Lower leg skin (tissue), 4 donors: ENCODE measurements around the gene EIF5. TPM values are rescaled to one million over a fixed set of nuclear protein-coding genes. Genes with fewer than 3 reads are reported as not detected.

Experiments
- DNase-seq, 2 donors: peaks; one replicate each; pipeline ENCODE4 v3.0.0-alpha.2; 2019; ENCODE audit warnings: low spot score in 2 of 2
- H3K4me3 ChIP-seq: fragments of 200-600 bp; sonication (generic); 2 replicates; pipeline ENCODE4 v1.5.1; 2017; ENCODE audit warnings: mild to moderate bottlenecking, low read depth; ENCODE audit not compliant: poor library complexity, severe bottlenecking
- POLR2A ChIP-seq, 2 donors: fragments of 450-650 bp; IDR thresholded peaks; one replicate each; pipeline ENCODE4 v1.6.1; 2016 to 2017; ENCODE audit warnings: antibody characterized with exemption in 2 of 2, mild to moderate bottlenecking in 1 of 2, moderate library complexity in 1 of 2
- WGBS, 2 donors: methylation state at CpG; one replicate each; pipeline ENCODE4 v1.1.5; 2018; 5-methylcytosine and 5-hydroxymethylcytosine counted together
- intact Hi-C: fragments of 100-400 bp; cut with DNase I; formaldehyde crosslinking; loops from one replicate; pipeline ENCODE4 v1.15.0; 2023; ENCODE audit warnings: low total_unique reads
- total RNA-seq, 4 donors: library from RNA; depleted of rRNA; stranded (reverse); fragments of >200 nt; gene quantifications; one replicate each; pipeline ENCODE4 v1.1.0, GENCODE V29; 2016
- TF ChIP-seq, protein P1 (sequence below), 3 donors: fragments of 450-650 bp; IDR thresholded peaks; one replicate each; pipeline ENCODE4 v1.5.1; 2016; ENCODE audit warnings: antibody characterized with exemption in 3 of 3, mild to moderate bottlenecking in 3 of 3, moderate library complexity in 2 of 3

Gene EIF5
- total RNA-seq, 4 donors from 2014 or later, result 125 to 168 (median 131) TPM

DNA sequence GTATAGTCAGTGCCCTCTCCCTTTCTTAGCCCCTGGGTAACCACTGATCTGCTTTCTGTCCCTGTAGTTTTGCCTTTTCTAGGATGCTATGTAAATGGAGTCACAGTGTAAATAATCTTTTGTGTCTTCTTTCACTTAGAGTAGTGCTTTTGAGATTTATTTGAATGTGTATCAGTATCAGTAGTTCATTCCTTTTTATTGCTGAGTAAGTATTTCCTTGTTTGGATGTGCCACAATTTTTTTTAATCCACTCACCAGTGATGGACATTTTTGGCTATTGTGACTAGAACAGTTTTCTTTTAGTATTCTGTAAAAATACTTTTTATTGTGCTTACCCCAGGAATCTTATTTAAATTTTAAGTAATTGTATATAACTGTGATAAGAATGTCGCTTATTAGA is 54.6 kb downstream of the EIF5 start:
- peak in 1 of 2 donors; percentile 6 for DNase-seq
- intact Hi-C loops, result loop anchor here (5.0 kb wide), 1 partner anchor 51 kb away; no protein-coding TSS in a partner anchor
- no peak overlapping the region for H3K4me3 ChIP-seq
- WGBS, 2 donors, result 97 to 100% methylated on average over 1 of the region's 1 CpG
- TF ChIP-seq POLR2A (IDR thresholded peaks at IDR 0.05), result no peak
- TF ChIP-seq, protein P1, sequence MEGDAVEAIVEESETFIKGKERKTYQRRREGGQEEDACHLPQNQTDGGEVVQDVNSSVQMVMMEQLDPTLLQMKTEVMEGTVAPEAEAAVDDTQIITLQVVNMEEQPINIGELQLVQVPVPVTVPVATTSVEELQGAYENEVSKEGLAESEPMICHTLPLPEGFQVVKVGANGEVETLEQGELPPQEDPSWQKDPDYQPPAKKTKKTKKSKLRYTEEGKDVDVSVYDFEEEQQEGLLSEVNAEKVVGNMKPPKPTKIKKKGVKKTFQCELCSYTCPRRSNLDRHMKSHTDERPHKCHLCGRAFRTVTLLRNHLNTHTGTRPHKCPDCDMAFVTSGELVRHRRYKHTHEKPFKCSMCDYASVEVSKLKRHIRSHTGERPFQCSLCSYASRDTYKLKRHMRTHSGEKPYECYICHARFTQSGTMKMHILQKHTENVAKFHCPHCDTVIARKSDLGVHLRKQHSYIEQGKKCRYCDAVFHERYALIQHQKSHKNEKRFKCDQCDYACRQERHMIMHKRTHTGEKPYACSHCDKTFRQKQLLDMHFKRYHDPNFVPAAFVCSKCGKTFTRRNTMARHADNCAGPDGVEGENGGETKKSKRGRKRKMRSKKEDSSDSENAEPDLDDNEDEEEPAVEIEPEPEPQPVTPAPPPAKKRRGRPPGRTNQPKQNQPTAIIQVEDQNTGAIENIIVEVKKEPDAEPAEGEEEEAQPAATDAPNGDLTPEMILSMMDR (IDR thresholded peaks at IDR 0.05), result no peak

DNA sequence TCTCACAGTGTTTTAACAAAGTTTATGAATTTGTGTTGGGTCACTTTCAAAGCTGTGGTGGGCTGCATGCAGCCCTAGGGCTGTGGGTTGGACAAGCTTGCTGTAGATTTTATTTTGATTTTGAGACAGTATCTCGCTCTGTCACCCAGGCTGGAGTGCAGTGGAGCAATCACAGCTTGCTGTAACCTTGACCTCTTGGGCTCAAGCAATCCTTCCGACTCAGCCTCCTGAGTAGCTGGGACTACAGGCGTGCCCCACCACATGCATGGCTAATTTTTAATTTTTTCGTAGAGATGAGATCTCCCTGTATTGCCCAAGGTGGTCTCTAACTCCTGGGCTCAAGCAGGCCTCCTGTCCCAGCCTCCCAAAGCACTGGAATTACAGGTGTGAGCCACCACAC is 56.6 kb downstream of the EIF5 start:
- 64 to 86% methylated on average over 4 of the region's 4 CpGs for WGBS, 2 donors

DNA sequence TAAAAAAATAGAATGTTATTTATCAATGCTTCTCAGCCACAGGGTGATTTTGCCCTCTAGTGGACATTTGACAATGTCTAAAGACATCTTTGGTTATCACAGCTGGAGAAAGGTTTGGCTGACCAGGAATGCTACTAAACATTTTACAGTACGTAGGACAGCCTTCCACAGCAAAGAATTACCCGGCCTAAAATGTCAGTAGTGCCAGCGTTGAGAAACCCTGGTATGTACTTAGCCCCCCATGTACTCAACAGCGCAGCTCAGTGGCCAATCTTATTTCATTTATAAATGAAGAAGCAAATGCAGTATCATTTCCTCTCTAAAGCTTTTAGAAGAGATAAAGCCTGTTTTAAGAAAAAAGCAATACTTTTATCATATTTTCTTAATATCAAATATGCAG is 57.0 kb downstream of the EIF5 start:
- intact Hi-C loops, result no loop called here
- H3K4me3 ChIP-seq, result no peak overlapping the region
- TF ChIP-seq POLR2A (IDR thresholded peaks at IDR 0.05), result no peak
- TF ChIP-seq, protein P1 (IDR thresholded peaks at IDR 0.05), result no peak
- 19 to 33% methylated on average over 4 of the region's 4 CpGs for WGBS, 2 donors
- DNase-seq, result peak in 1 of 2 donors; percentile 70

More for the DNA sequence above, 56.6 kb downstream of the EIF5 start:
- H3K4me3 ChIP-seq, result no peak overlapping the region
- peak in 1 of 2 donors; percentile 61 for DNase-seq
- TF ChIP-seq, protein P1 (IDR thresholded peaks at IDR 0.05), result no peak
- intact Hi-C loops, result no loop called here

DNA sequence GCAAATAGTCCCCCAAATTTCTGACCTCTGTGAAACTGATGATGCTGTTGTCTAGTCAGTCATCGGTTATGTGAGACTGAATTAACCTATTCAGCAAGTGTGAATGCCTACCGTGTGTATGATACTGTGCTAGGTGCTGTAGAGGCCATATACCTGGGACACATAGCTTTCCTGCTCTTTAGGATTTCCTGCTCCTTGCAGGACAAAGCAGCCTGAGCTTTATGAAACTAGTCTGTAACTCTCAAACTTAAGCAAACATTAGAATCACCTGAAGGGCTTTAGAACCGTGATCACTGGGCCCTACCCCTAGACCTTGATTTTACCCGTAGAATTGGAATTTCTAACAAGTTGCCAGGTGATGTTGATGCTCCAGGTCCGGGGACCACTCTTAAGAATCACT is 58.1 kb downstream of the EIF5 start:
- H3K4me3 ChIP-seq, result no peak overlapping the region
- TF ChIP-seq, protein P1 (IDR thresholded peaks at IDR 0.05), result no peak
- TF ChIP-seq POLR2A (IDR thresholded peaks at IDR 0.05), result no peak
- intact Hi-C loops, result no loop called here
- WGBS, 2 donors, result 82 to 85% methylated on average over 5 of the region's 5 CpGs
- DNase-seq, result no peak

DNA sequence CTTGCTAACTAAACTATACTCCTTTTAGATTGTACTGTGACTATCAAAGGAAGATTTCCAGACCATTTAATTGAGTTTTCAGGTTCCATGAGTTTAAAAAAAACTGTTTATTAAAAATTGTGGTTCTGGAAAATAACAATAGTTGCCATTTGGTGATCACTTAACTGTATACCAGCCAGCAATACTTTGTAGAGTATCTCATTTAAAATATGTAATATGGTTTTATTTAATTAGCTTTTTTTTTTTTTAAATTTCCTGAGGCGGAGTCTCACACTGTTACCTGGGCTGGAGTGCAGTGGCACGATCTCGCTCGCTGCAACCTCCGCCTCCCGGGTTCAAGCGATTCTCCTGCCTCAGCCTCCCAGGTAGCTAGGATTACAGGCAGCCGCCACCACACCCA is 58.5 kb downstream of the EIF5 start:
- no peak overlapping the region for H3K4me3 ChIP-seq
- intact Hi-C loops, result no loop called here
- WGBS, 2 donors, result 87 to 98% methylated on average over 8 of the region's 8 CpGs
- TF ChIP-seq, protein P1 (IDR thresholded peaks at IDR 0.05), result no peak
- no peak for TF ChIP-seq POLR2A (IDR thresholded peaks at IDR 0.05)
- no peak for DNase-seq

DNA sequence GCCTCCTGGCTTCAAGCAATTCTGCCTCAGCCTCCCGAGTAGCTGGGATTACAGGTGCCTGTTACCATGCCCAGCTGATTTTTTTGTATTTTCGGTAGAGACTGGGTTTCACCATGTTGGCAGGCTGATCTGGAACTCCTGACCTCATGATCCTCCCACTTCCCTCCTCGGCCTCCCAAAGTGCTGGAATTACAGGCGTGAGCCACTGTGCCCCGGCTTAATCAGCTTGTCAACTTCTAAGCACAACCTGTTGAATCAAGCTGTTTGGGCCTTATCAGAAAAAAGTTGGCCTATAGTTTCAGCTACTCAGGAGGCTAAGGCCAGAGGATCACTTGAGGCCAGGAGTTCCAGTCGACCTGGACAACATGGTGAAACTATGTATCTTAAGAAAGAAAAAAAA is 59.0 kb downstream of the EIF5 start:
- intact Hi-C loops, result no loop called here
- DNase-seq, result no peak
- 64 to 68% methylated on average over 6 of the region's 6 CpGs for WGBS, 2 donors

More for the DNA sequence above, 59.0 kb downstream of the EIF5 start:
- TF ChIP-seq POLR2A (IDR thresholded peaks at IDR 0.05), result no peak
- TF ChIP-seq, protein P1 (IDR thresholded peaks at IDR 0.05), result no peak
- H3K4me3 ChIP-seq, result no peak overlapping the region
